ENCODE results near the gene ZNF322.

Gene ZNF322

GRCh38 chr6:26613689-26614683 is 45.6 kb downstream of the ZNF322 start:
- DNase-seq, result no peak

GRCh38 chr6:26613201-26613600 is 46.3 kb downstream of the ZNF322 start:
- no peak for DNase-seq

GRCh38 chr6:26611599-26611998 is 47.9 kb downstream of the ZNF322 start:
- DNase-seq, result no peak

GRCh38 chr6:26609463-26609862 is 50.1 kb downstream of the ZNF322 start:
- DNase-seq, result no peak

- DNase-seq, result peak; percentile 41
Observed at GRCh38 chr6:26607434-26608230, 51.9 kb downstream of the ZNF322 start.

- DNase-seq, result no peak
Observed at GRCh38 chr6:26604797-26605196, 54.7 kb downstream of the ZNF322 start.

GRCh38 chr6:26604026-26604425 is 55.5 kb downstream of the ZNF322 start:
- DNase-seq, result no peak

- no peak for DNase-seq
Observed at GRCh38 chr6:26602262-26602661, 57.3 kb downstream of the ZNF322 start.

- DNase-seq, result no peak
Observed at GRCh38 chr6:26600759-26601158, 58.8 kb downstream of the ZNF322 start.

- no peak for DNase-seq
Observed at GRCh38 chr6:26599591-26599990, 60.0 kb downstream of the ZNF322 start.

- DNase-seq, result no peak
Observed at GRCh38 chr6:26599134-26599533, 60.4 kb downstream of the ZNF322 start.

- DNase-seq, result no peak
Observed at GRCh38 chr6:26598267-26598666, 61.3 kb downstream of the ZNF322 start.

GRCh38 chr6:26597821-26598220 is 61.7 kb downstream of the ZNF322 start:
- DNase-seq, result no peak

GRCh38 chr6:26597389-26597766 is 62.2 kb downstream of the ZNF322 start:
- no peak for DNase-seq

GRCh38 chr6:26596579-26597388 is 62.8 kb downstream of the ZNF322 start, which contains the start of gene ABT1:
TSS of gene ABT1 (plus strand) at chr6:26596953. CDS start at chr6:26596983, 30 bp downstream.
- peak; percentile 94 for DNase-seq

GRCh38 chr6:26595669-26596269 is 63.8 kb downstream of the ZNF322 start:
- peak; percentile 77 for DNase-seq

GRCh38 chr6:26594730-26595632 is 64.6 kb downstream of the ZNF322 start:
- peak; percentile 33 for DNase-seq

- DNase-seq, result no peak
Observed at GRCh38 chr6:26594131-26594498, 65.4 kb downstream of the ZNF322 start.

- DNase-seq, result no peak
Observed at GRCh38 chr6:26593278-26594130, 66.0 kb downstream of the ZNF322 start.

GRCh38 chr6:26592649-26593048 is 66.9 kb downstream of the ZNF322 start:
- peak; percentile 2 for DNase-seq

Data from NCI-H446 treated with DMSO at 0.1 percent for 48 hours (cell line).